Esophagus muscularis mucosa (tissue), 4 donors: ENCODE measurements around the gene ITGA7. TPM values are rescaled to one million over a fixed set of nuclear protein-coding genes. Genes with fewer than 3 reads are reported as not detected.

ENCODE experiments used
- DNase-seq: peaks from one replicate; pipeline ENCODE4 v3.0.0-alpha.2; 2017; ENCODE audit errors: extremely low spot score
- H3K27ac ChIP-seq, 4 donors: fragments of 200-600 bp; sonication (generic); replicated peaks in 1 of 4; 1 replicate in 3 of 4; 2 replicates in 1 of 4; pipeline ENCODE4 v1.5.1; 2016 to 2019; ENCODE audit warnings: mild to moderate bottlenecking in 1 of 4
- H3K27me3 ChIP-seq, 4 donors: fragments of 200-600 bp; sonication (generic); one replicate each; pipeline versions ENCODE4 v1.5.1 to v1.6.0; 2016 to 2019
- H3K36me3 ChIP-seq, 4 donors: fragments of 200-600 bp; sonication (generic); one replicate each; pipeline ENCODE4 v1.5.1; 2016 to 2019
- H3K4me1 ChIP-seq, 4 donors: fragments of 200-600 bp; sonication (generic); one replicate each; pipeline ENCODE4 v1.5.1; 2016 to 2019
- H3K4me3 ChIP-seq, 4 donors: fragments of 200-600 bp; sonication (generic); 1 replicate in 2 of 4; 2 replicates in 2 of 4; pipeline ENCODE4 v1.5.1; 2016 to 2019; ENCODE audit warnings: mild to moderate bottlenecking in 4 of 4, moderate library complexity in 1 of 4
- H3K9me3 ChIP-seq, 4 donors: fragments of 200-600 bp; sonication (generic); 1 replicate in 3 of 4; 2 replicates in 1 of 4; pipeline ENCODE4 v1.5.1; 2016 to 2019
- EP300 ChIP-seq: sonication (generic); formaldehyde crosslinking; IDR thresholded peaks from one replicate; pipeline ENCODE4 v1.6.1; 2017; ENCODE audit warnings: antibody characterized with exemption
- POLR2A ChIP-seq: fragments of 450-650 bp; IDR thresholded peaks from one replicate; pipeline ENCODE4 v1.6.1; 2017; ENCODE audit warnings: antibody characterized with exemption, moderate library complexity, mild to moderate bottlenecking, low read depth
- POLR2AphosphoS5 ChIP-seq, 2 donors: sonication (generic); formaldehyde crosslinking; IDR thresholded peaks; one replicate each; pipeline ENCODE4 v1.6.1; 2017; ENCODE audit warnings: antibody characterized with exemption in 2 of 2
- WGBS: methylation state at CpG from one replicate; pipeline ENCODE4 v1.1.5; 2018; 5-methylcytosine and 5-hydroxymethylcytosine counted together
- intact Hi-C: fragments of 100-400 bp; cut with DNase I; formaldehyde crosslinking; loops from one replicate; pipeline ENCODE4 v1.15.1; 2023
- total RNA-seq, 4 donors: library from RNA; depleted of rRNA; stranded (reverse); fragments of >200 nt; gene quantifications; one replicate each; pipeline versions ENCODE4 v1.1.0 to v1.2.1, GENCODE V29; 2016
- TF ChIP-seq, protein P1 (sequence below), 3 experiments: fragments of 200-600 bp in 2 of 3; fragments of 450-650 bp in 1 of 3; sonication (generic) in 2 of 3; IDR thresholded peaks; one replicate each; pipeline ENCODE4 v1.5.1; 2017 to 2019; ENCODE audit warnings: antibody characterized with exemption in 3 of 3, mild to moderate bottlenecking in 2 of 3, moderate library complexity in 1 of 3

The ITGA7 gene
- total RNA-seq, 4 donors from 2014 or later = 155 to 245 (median 218) TPM

- TF ChIP-seq POLR2AphosphoS5 (IDR thresholded peaks at IDR 0.05) = no peak
- TF ChIP-seq POLR2A = no peak
- TF ChIP-seq, protein P1, sequence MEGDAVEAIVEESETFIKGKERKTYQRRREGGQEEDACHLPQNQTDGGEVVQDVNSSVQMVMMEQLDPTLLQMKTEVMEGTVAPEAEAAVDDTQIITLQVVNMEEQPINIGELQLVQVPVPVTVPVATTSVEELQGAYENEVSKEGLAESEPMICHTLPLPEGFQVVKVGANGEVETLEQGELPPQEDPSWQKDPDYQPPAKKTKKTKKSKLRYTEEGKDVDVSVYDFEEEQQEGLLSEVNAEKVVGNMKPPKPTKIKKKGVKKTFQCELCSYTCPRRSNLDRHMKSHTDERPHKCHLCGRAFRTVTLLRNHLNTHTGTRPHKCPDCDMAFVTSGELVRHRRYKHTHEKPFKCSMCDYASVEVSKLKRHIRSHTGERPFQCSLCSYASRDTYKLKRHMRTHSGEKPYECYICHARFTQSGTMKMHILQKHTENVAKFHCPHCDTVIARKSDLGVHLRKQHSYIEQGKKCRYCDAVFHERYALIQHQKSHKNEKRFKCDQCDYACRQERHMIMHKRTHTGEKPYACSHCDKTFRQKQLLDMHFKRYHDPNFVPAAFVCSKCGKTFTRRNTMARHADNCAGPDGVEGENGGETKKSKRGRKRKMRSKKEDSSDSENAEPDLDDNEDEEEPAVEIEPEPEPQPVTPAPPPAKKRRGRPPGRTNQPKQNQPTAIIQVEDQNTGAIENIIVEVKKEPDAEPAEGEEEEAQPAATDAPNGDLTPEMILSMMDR (IDR thresholded peaks at IDR 0.05) = no peak
- TF ChIP-seq EP300 = no peak
- Histone ChIP-seq H3K36me3 (peaks cover 0 to 21% (median 9%) of the 10 kb centered on the region in 4 donors), H3K27ac (peak overlapping the region in 3 of 4 donors; percentile 38 to 75 (median 50)), H3K9me3 (no peaks in the 10 kb centered on the region), H3K27me3 (no peaks in the 10 kb centered on the region), H3K4me1 (peaks cover 23 to 50% (median 40%) of the 10 kb centered on the region in 4 donors), H3K4me3 (peak overlapping the region in 2 of 4 donors; percentile 8 to 18)
- DNase-seq = no peak
- intact Hi-C loops = loop anchor here (5.0 to 10.0 kb wide), 2 partner anchors 51 to 288 kb away; no protein-coding TSS in a partner anchor
- 51% methylated on average over 3 of the region's 3 CpGs for WGBS
Measured at GRCh38 chr12:55746174-55746912, 38.6 kb upstream of the ITGA7 start.

DNA sequence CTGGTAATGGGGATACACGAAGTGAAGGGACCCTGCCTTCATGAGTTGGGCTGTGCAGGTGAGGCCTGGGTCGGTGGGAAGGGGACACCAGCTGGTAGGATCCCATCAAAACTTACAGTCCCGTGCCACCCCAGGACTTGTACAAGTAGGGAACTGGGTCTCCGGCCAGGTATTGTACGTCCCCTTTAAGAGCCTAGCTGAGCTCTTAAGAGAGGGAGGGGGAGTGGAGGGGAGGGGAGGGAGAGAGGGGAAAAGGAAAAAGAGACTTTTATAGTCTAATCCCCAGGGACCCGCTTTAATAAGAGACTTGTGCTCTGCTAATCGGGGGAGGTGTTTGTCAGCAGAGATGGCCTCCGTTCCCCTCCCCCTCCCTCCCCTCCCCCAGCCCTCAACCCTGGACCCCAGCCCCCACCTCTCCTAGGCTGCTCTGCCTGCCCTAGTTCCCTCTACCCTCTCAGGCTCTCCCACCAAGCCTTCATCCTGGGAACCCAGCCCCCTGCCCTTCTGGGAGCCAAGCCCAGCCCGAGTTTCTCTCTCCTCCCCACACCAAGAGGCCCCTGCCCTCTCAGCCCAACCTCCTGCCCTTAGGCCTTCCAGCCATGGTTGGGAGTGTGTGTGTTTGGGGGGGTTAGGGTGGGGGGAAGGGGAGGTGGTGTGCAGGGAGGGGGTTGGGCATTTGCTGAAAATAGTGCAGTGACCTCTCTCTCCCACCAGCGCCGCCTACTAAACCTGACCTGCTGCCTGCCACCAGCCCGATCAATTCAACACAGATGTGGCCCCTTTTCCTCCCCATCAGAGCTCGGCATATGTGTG is 37.9 kb upstream of the ITGA7 start:
- WGBS = 23% methylated on average over 13 of the region's 13 CpGs
- H3K9me3 ChIP-seq = no peaks in the 10 kb centered on the region
- H3K27ac ChIP-seq = peak overlapping the region; percentile 38 to 75 (median 50)
- DNase-seq = no peak
- H3K4me3 ChIP-seq = peak overlapping the region; percentile 8 to 34 (median 16)
- H3K36me3 ChIP-seq = peaks cover 0 to 13% (median 3%) of the 10 kb centered on the region in 4 donors
- H3K27me3 ChIP-seq = no peaks in the 10 kb centered on the region
- intact Hi-C loops = loop anchor here (5.0 to 10.0 kb wide), 2 partner anchors 52 to 289 kb away; no protein-coding TSS in a partner anchor
- peaks cover 23 to 50% (median 40%) of the 10 kb centered on the region in 4 donors for H3K4me1 ChIP-seq
- TF ChIP-seq POLR2AphosphoS5 (IDR thresholded peaks at IDR 0.05) (no peak), POLR2A (no peak), EP300 (no peak)
- TF ChIP-seq, protein P1 (IDR thresholded peaks at IDR 0.05) = no peak

- Histone ChIP-seq H3K9me3 (no peaks in the 10 kb centered on the region), H3K4me3 (peak overlapping the region; percentile 59 to 65 (median 62)), H3K27me3 (no peaks in the 10 kb centered on the region), H3K27ac (peak overlapping the region in 3 of 4 donors; percentile 14 to 81 (median 75)), H3K4me1 (peaks cover 23 to 50% (median 40%) of the 10 kb centered on the region in 4 donors), H3K36me3 (peaks cover 0 to 4% (median 0%) of the 10 kb centered on the region in 4 donors)
- intact Hi-C loops = loop anchor here (5.0 to 10.0 kb wide), 2 partner anchors 53 to 290 kb away; no protein-coding TSS in a partner anchor
- DNase-seq = no peak
- 15% methylated on average over 10 of the region's 11 CpGs for WGBS
- no peak for TF ChIP-seq EP300
- TF ChIP-seq, protein P1 (IDR thresholded peaks at IDR 0.05) = no peak
- no peak for TF ChIP-seq POLR2A
- no peak for TF ChIP-seq POLR2AphosphoS5 (IDR thresholded peaks at IDR 0.05)
Measured at GRCh38 chr12:55744340-55745030, 36.8 kb upstream of the ITGA7 start.

DNA sequence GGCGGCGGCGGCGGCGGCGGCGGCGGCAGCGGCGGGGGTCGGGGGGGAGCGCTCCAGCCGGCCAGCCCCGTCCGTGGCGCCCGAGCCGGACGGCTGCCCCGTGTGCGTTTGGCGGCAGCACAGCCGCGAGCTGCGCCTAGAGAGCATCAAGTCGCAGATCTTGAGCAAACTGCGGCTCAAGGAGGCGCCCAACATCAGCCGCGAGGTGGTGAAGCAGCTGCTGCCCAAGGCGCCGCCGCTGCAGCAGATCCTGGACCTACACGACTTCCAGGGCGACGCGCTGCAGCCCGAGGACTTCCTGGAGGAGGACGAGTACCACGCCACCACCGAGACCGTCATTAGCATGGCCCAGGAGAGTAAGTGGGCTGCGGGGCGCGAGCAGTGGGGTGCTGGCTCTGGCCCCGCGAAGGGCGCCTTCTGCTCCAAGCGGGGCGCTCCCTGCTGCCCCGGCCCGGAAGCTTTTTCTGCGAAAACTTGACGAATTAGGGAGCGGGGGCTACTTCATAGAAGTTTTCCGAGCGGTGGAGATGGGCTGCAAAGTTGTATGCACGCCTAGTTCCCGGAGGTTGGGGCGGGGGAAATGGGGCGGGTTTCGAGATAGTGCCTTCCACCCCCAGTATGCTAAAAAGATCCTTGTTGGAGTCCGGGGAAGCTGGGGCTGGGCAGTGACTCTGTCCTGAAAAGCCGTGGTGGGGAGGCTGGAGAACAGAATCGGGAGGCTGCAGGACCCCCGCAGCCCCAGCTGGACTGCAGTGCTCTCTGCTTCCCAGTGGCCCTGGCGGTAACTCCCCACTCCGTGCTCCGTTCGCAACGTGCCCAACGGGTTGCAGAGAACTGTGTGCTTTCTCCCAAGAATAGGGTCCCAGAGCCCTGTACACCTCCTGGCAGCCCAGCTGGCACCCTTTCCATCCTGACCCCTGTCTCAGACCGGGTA is 36.0 kb upstream of the ITGA7 start:
- Histone ChIP-seq H3K9me3 (no peaks in the 10 kb centered on the region), H3K36me3 (no peaks in the 10 kb centered on the region), H3K4me1 (peaks cover 23 to 55% (median 40%) of the 10 kb centered on the region in 4 donors), H3K4me3 (peak overlapping the region; percentile 59 to 65 (median 62)), H3K27ac (peak overlapping the region; percentile 65 to 81 (median 78)), H3K27me3 (no peaks in the 10 kb centered on the region)
- intact Hi-C loops = loop anchor here (2.0 to 10.0 kb wide), 2 partner anchors 197 to 291 kb away; no protein-coding TSS in a partner anchor
- under 1% methylated on average over 18 of the region's 73 CpGs for WGBS
- no peak for DNase-seq
- TF ChIP-seq, protein P1 (IDR thresholded peaks at IDR 0.05) = peak in 1 of 3 experiments; percentile 11
- TF ChIP-seq POLR2A = no peak
- no peak for TF ChIP-seq EP300
- peak in 1 of 2 donors; percentile 44 for TF ChIP-seq POLR2AphosphoS5 (IDR thresholded peaks at IDR 0.05)
